ENCODE data around the gene TOMM5.

DNA sequence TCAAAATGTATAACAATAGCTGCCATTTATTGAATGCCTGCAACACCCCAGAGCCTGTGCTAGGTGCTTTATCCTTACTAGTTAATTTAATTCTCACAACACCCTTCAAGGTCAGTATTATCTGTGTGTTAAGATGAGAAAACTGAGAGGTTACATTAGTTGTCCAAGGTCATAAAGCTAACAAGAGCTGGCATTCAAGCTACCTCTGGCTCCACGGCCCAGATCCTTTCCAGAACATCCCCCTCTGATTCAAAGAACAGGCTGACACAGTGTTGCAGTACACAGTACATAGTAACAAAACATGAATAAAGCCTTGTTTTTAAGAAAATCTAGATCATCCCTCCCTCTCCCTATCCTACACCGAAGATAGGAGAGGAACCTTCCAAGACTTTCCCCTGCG is 48.9 kb upstream of the TOMM5 start:
- TF ChIP-seq CTCF (IDR thresholded peaks at IDR 0.05) (no peak), POLR2A (IDR thresholded peaks at IDR 0.05; ENCODE audit: low read length) (no peak), POLR2AphosphoS2 (conservative IDR thresholded peaks at IDR 0.05; ENCODE audit: low read length) (no peak), EHMT2 (IDR thresholded peaks at IDR 0.05; ENCODE audit: low read depth) (no peak)

Measured in A549 (cell line).